Endothelial cell of umbilical vein (primary cell): Measurements from ENCODE around the gene ATP2A2. TPM values are rescaled to one million over a fixed set of nuclear protein-coding genes. Genes with fewer than 3 reads are reported as not detected.
A peak's percentile ranks its signal among the peaks of the same experiment; 100 is the strongest.

Experiments used
- BruUV-seq: library from RNA; stranded (reverse); fragments of 400-500 nt; replicated peaks from 2 replicates; lab custom pipeline; 2021; lab: Mats Ljungman, UMichigan
- CTCF ChIA-PET: fragments of 300-600, 350-600 bp; sonication (Branson Sonifier 250); formaldehyde crosslinking; loops from one replicate; lab custom pipeline; 2021; ENCODE audit warnings: antibody characterized with exemption, inconsistent platforms; lab: Charles Lee
- POLR2A ChIA-PET: fragments of 300-600, 350-600 bp; sonication (Branson Sonifier 250); formaldehyde crosslinking; loops from one replicate; lab custom pipeline; 2021; ENCODE audit warnings: antibody characterized with exemption, inconsistent platforms; lab: Charles Lee
- DNase-seq: peaks from one replicate; pipeline ENCODE4 v3.0.0-alpha.2; 2011; ENCODE audit warnings: low read depth, low spot score
- FAIRE-seq: peaks from 2 replicates; lab custom pipeline; 2011; peaks lifted over from hg19 to GRCh38; lab: Jason Lieb, UNC
- H2AFZ ChIP-seq: 2 replicates; pipeline ENCODE4 v1.6.0; 2012; ENCODE audit warnings: low read depth, low read length, control low read depth, inconsistent platforms
- H3K27ac ChIP-seq: 2 replicates; pipeline ENCODE4 v1.5.1; 2011; ENCODE audit warnings: low read depth, mild to moderate bottlenecking, control low read depth, low read length, moderate library complexity; ENCODE audit not compliant: insufficient read depth
- H3K27me3 ChIP-seq, 2 experiments: 2 replicates each; pipeline versions ENCODE4 v1.6.0 to v1.6.1; 2011; ENCODE audit warnings: low read length in 2 of 2, mixed read lengths in 1 of 2; ENCODE audit not compliant: control insufficient read depth in 2 of 2, insufficient read depth in 2 of 2
- H3K36me3 ChIP-seq, 2 experiments: 2 replicates in 1 of 2; 3 replicates in 1 of 2; pipeline ENCODE4 v1.5.1; 2011; ENCODE audit warnings: low read length in 2 of 2, mild to moderate bottlenecking in 1 of 2, moderate library complexity in 1 of 2; ENCODE audit not compliant: control insufficient read depth in 2 of 2, insufficient read depth in 2 of 2; ENCODE audit errors: extremely low read depth in 1 of 2
- H3K4me1 ChIP-seq: 3 replicates; pipeline ENCODE4 v1.5.1; 2011; ENCODE audit warnings: mild to moderate bottlenecking, low read length; ENCODE audit not compliant: control insufficient read depth, insufficient read depth; ENCODE audit errors: extremely low read depth
- H3K4me2 ChIP-seq: 2 replicates; pipeline ENCODE4 v1.6.1; 2011; ENCODE audit warnings: low read length, control low read depth, mixed read lengths; ENCODE audit not compliant: insufficient read depth
- H3K4me3 ChIP-seq, 3 experiments: fragments of 200-600 bp in 1 of 3; sonication (generic), shearing (Covaris generic) in 1 of 3; replicated peaks in 1 of 3; 2 replicates each; pipeline ENCODE4 v1.5.1; 2011 to 2016; ENCODE audit warnings: control low read depth in 3 of 3, low read length in 3 of 3, mild to moderate bottlenecking in 2 of 3, inconsistent platforms in 1 of 3, low read depth in 1 of 3, moderate library complexity in 1 of 3; ENCODE audit not compliant: insufficient read depth in 1 of 3
- H3K79me2 ChIP-seq: 2 replicates; pipeline ENCODE4 v1.6.0; 2012; ENCODE audit warnings: low read length, inconsistent platforms; ENCODE audit not compliant: control insufficient read depth, insufficient read depth
- H3K9ac ChIP-seq: replicated peaks from 2 replicates; pipeline ENCODE3; 2011; ENCODE audit warnings: low read length, control low read depth; ENCODE audit not compliant: insufficient read depth; ENCODE audit errors: extremely low read depth
- H3K9me1 ChIP-seq: replicated peaks from 3 replicates; pipeline ENCODE4 v1.6.0; 2011; ENCODE audit warnings: mild to moderate bottlenecking, low read length; ENCODE audit not compliant: control insufficient read depth, insufficient read depth; ENCODE audit errors: extremely low read depth
- H3K9me3 ChIP-seq: replicated peaks from 2 replicates; pipeline ENCODE4 v1.5.1; 2012; ENCODE audit warnings: low read length, inconsistent platforms; ENCODE audit not compliant: control insufficient read depth, insufficient read depth
- H4K20me1 ChIP-seq: replicated peaks from 2 replicates; pipeline ENCODE3; 2011; ENCODE audit warnings: mild to moderate bottlenecking, low read length; ENCODE audit not compliant: control insufficient read depth, insufficient read depth; ENCODE audit errors: extremely low read depth
- EZH2 ChIP-seq: IDR thresholded peaks from 2 replicates; pipeline ENCODE4 v1.6.1; 2012; ENCODE audit warnings: borderline replicate concordance, low read depth, mild to moderate bottlenecking, moderate library complexity, low read length, inconsistent platforms; ENCODE audit not compliant: severe bottlenecking
- FOS ChIP-seq: IDR thresholded peaks from 2 replicates; pipeline ENCODE4 v1.6.1; 2011; ENCODE audit warnings: mild to moderate bottlenecking, low read length, moderate library complexity, borderline replicate concordance; ENCODE audit not compliant: insufficient read depth
- GATA2 ChIP-seq: IDR thresholded peaks from 2 replicates; pipeline ENCODE4 v1.7.0; 2011; ENCODE audit warnings: low read depth, mild to moderate bottlenecking, moderate library complexity, mixed read lengths, low read length; ENCODE audit not compliant: insufficient read length, insufficient read depth
- JUN ChIP-seq: IDR thresholded peaks from 2 replicates; pipeline ENCODE4 v1.6.1; 2011; ENCODE audit warnings: borderline replicate concordance, low read depth; ENCODE audit not compliant: insufficient read length, insufficient read depth
- MYC ChIP-seq: IDR thresholded peaks from one replicate; pipeline ENCODE4 v1.6.1; 2011; ENCODE audit warnings: mild to moderate bottlenecking, low read depth, low read length
- POLR2A ChIP-seq: IDR thresholded peaks from 2 replicates; pipeline ENCODE4 v1.6.1; 2012; ENCODE audit warnings: low read depth, mild to moderate bottlenecking, control low read depth, low read length
- POLR2AphosphoS5 ChIP-seq: IDR thresholded peaks from 2 replicates; pipeline ENCODE4 v1.6.1; 2012; ENCODE audit warnings: low read depth, mild to moderate bottlenecking, control low read depth, low read length, moderate library complexity; ENCODE audit not compliant: insufficient read depth
- dilution Hi-C: fragments of 300-500 bp; cut with MboI; formaldehyde crosslinking; loops from one replicate; pipeline ENCODE4 v1.15.0; 2019; ENCODE audit warnings: low sequenced_read_pairs; ENCODE audit not compliant: extremely low pct_ligation_motif_present
- intact Hi-C: fragments of 100-400 bp; cut with micrococcal nuclease; formaldehyde crosslinking; loops from one replicate; pipeline ENCODE4 v1.10.0; 2022
- polyA plus RNA-seq, 4 experiments: library from polyadenylated mRNA; depleted of rRNA in 3 of 4; stranded (reverse) in 3 of 4; unstranded in 1 of 4; fragments of >200 nt; gene quantifications; 2 replicates each; pipeline versions ENCODE4 v1.2.1 to v1.2.3, GENCODE V29; 2011 to 2012; ENCODE audit warnings: missing spikeins in 1 of 4
- total RNA-seq: library from RNA; stranded (reverse); gene quantifications from 2 replicates; pipeline ENCODE4 v1.2.3, GENCODE V29; 2021
- TF ChIP-seq, protein P1 (sequence below): IDR thresholded peaks from 2 replicates; pipeline ENCODE4 v1.6.1; 2011; ENCODE audit not compliant: insufficient read depth, insufficient read length

ATP2A2 gene
- total and polyA plus RNA-seq, 2 donors (not counting 3 experiments of a cell fraction or from before 2014, with no cell fraction given), result 102 to 239 TPM

DNA sequence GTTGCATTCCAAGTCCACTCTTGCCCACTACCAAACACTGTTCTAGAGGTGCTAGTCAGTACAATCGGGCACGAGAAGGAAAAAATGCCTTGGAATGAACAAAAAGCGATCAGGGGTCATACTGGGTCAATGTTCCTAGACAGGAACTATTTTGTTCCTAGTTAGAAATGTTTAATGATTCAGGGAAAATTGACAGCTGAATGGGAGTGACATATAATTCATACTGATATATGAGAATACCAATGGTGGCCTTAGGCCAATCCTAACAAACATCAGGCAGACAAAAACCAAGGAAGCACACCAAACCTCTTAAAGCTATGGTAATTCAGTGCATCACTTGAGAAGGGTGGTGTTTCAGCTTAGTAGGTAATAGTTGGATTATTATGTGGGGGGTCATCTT, 71.4 kb downstream of the ATP2A2 start:
- Histone ChIP-seq H3K4me1 (peaks cover 16% of the 10 kb centered on the region), H3K9ac (no peak overlapping the region), H3K27ac (no peak overlapping the region), H3K79me2 (no peaks in the 10 kb centered on the region), H3K4me3 (no peak overlapping the region), H3K9me3 (no peaks in the 10 kb centered on the region), H3K4me2 (no peak overlapping the region), H2AFZ (no peak overlapping the region), H3K27me3 (no peaks in the 10 kb centered on the region), H3K36me3 (peaks cover 14 to 27% of the 10 kb centered on the region in 2 experiments), H4K20me1 (no peaks in the 10 kb centered on the region), H3K9me1 (no peaks in the 10 kb centered on the region)
- CTCF ChIA-PET, result interaction anchor here (1.2 to 3.3 kb wide), 4 partner anchors 13 to 79 kb away, joined by 3 to 19 read pairs (median 4); no protein-coding TSS in a partner anchor
- dilution Hi-C loops (no loop called here), intact Hi-C loops (loop anchor here (5.0 kb wide), 2 partner anchors 45 to 250 kb away; no protein-coding TSS in a partner anchor)
- POLR2A ChIA-PET, result interaction anchor here (0.7 kb wide), 1 partner anchor 63 kb away, joined by 3 read pairs; no protein-coding TSS in a partner anchor
- FAIRE-seq (peak; percentile 69), DNase-seq (peak; percentile 75)
- no TSS peak for BruUV-seq
- TF ChIP-seq JUN (peak; percentile 2), FOS (no peak), GATA2 (no peak)

GRCh38 chr12:110353211-110353965, 72.3 kb downstream of the ATP2A2 start:
- Histone ChIP-seq H3K27me3 (no peaks in the 10 kb centered on the region), H3K4me3 (no peak overlapping the region), H3K27ac (peak overlapping the region; percentile 28), H4K20me1 (no peaks in the 10 kb centered on the region), H3K4me2 (no peak overlapping the region), H2AFZ (no peak overlapping the region), H3K36me3 (peaks cover 6 to 18% of the 10 kb centered on the region in 2 experiments), H3K9me1 (no peaks in the 10 kb centered on the region), H3K4me1 (peaks cover 16% of the 10 kb centered on the region), H3K9me3 (no peaks in the 10 kb centered on the region), H3K79me2 (no peaks in the 10 kb centered on the region), H3K9ac (no peak overlapping the region)
- no peak for DNase-seq
- CTCF ChIA-PET, result interaction anchor here (0.9 to 3.3 kb wide), 11 partner anchors 12 to 249 kb away, joined by 3 to 19 read pairs (median 4); partner anchors contain the start of gene ARPC3
- TF ChIP-seq POLR2A, result no peak
- TF ChIP-seq, protein P1, sequence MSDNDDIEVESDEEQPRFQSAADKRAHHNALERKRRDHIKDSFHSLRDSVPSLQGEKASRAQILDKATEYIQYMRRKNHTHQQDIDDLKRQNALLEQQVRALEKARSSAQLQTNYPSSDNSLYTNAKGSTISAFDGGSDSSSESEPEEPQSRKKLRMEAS, result no peak
- TF ChIP-seq MYC, result no peak
- no peak for TF ChIP-seq POLR2AphosphoS5
- TF ChIP-seq EZH2, result no peak
- intact Hi-C loops, result loop anchor here (5.0 kb wide), 2 partner anchors 46 to 251 kb away; no protein-coding TSS in a partner anchor
- no peak for FAIRE-seq
- no TSS peak for BruUV-seq
- dilution Hi-C loops, result no loop called here
- POLR2A ChIA-PET, result interaction anchor here (0.7 to 0.9 kb wide), 2 partner anchors 20 to 64 kb away, joined by 3 read pairs; no protein-coding TSS in a partner anchor
